HG02759 (cell line): ENCODE measurements around the gene ZNF214.

Source experiments
- ATAC-seq: cut with Tn5 transposase; IDR thresholded peaks from one replicate; pipeline ENCODE4 v1.9.1; 2021; ENCODE audit warnings: mild to moderate bottlenecking, moderate library complexity; ENCODE audit not compliant: unreplicated experiment

Gene ZNF214

GRCh38 chr11:7020183-7020917 is at the start of gene ZNF214, which contains the start of gene NLRP14:
Gene ZNF214, minus strand, starts transcription at chr11:7020346. Its CDS starts 17,511 bp downstream, at chr11:7002835.
Gene NLRP14, plus strand, starts transcription at chr11:7020479. Its CDS starts 18,108 bp downstream, at chr11:7038587.
- peak; percentile 73 for ATAC-seq

GRCh38 chr11:7062534-7062933 is 42.4 kb upstream of the ZNF214 start:
- no peak for ATAC-seq

GRCh38 chr11:7060868-7061267 is 40.7 kb upstream of the ZNF214 start:
- no peak for ATAC-seq

- no peak for ATAC-seq
Measured at GRCh38 chr11:7057641-7058040, 37.5 kb upstream of the ZNF214 start.

GRCh38 chr11:7056828-7057513 is 36.8 kb upstream of the ZNF214 start:
- no peak for ATAC-seq

- no peak for ATAC-seq
Measured at GRCh38 chr11:7050191-7050590, 30.0 kb upstream of the ZNF214 start.

- no peak for ATAC-seq
Measured at GRCh38 chr11:7046474-7047175, 26.5 kb upstream of the ZNF214 start.

- ATAC-seq = no peak
Measured at GRCh38 chr11:7034019-7034418, 13.9 kb upstream of the ZNF214 start.

GRCh38 chr11:7032692-7033091 is 12.5 kb upstream of the ZNF214 start:
- ATAC-seq = no peak

GRCh38 chr11:7031471-7031871 is 11.3 kb upstream of the ZNF214 start:
- ATAC-seq = no peak

GRCh38 chr11:7030836-7031235 is 10.7 kb upstream of the ZNF214 start:
- no peak for ATAC-seq

GRCh38 chr11:7028141-7028540 is 8.0 kb upstream of the ZNF214 start:
- ATAC-seq = no peak

GRCh38 chr11:7021318-7021717 is 1.2 kb upstream of the ZNF214 start:
- no peak for ATAC-seq

- ATAC-seq = peak; percentile 28
Measured at GRCh38 chr11:7019500-7020182, 505 bp downstream of the ZNF214 start.

GRCh38 chr11:7016011-7016410 is 4.1 kb downstream of the ZNF214 start:
- no peak for ATAC-seq

- ATAC-seq = no peak
Measured at GRCh38 chr11:7014118-7014517, 6.0 kb downstream of the ZNF214 start.

- ATAC-seq = no peak
Measured at GRCh38 chr11:7004482-7004881, 15.7 kb downstream of the ZNF214 start.

GRCh38 chr11:6995703-6996102 is 24.4 kb downstream of the ZNF214 start:
- ATAC-seq = no peak

- ATAC-seq = no peak
Measured at GRCh38 chr11:6992457-6993417, 27.4 kb downstream of the ZNF214 start.

GRCh38 chr11:6992026-6992425 is 28.1 kb downstream of the ZNF214 start:
- no peak for ATAC-seq
